ENCODE measurements around the gene ANKRD45.

The ANKRD45 gene

GRCh38 chr1:173561263-173561662, 108.4 kb downstream of the ANKRD45 start:
- DNase-seq (ENCODE audit: extremely low spot score), result no peak
- ChIA-PET CTCF (no interaction called here), POLR2A (no interaction called here)
- TF ChIP-seq L3MBTL2 (conservative IDR thresholded peaks at IDR 0.05) (no peak), FOXA1 (IDR thresholded peaks at IDR 0.05) (no peak), ELF4 (IDR thresholded peaks at IDR 0.05) (no peak), ZNF384 (IDR thresholded peaks at IDR 0.05) (no peak), LEF1 (IDR thresholded peaks at IDR 0.05; ENCODE audit: borderline replicate concordance) (no peak), SUZ12 (IDR thresholded peaks at IDR 0.05) (no peak), CTBP1 (IDR thresholded peaks at IDR 0.05; ENCODE audit: borderline replicate concordance) (no peak), ARNT (IDR thresholded peaks at IDR 0.05) (no peak), NFRKB (IDR thresholded peaks at IDR 0.05) (no peak), FOXK2 (IDR thresholded peaks at IDR 0.05) (no peak), BHLHE40 (IDR thresholded peaks at IDR 0.05; ENCODE audit: borderline replicate concordance) (no peak), TARDBP (IDR thresholded peaks at IDR 0.05) (no peak), FOXM1 (IDR thresholded peaks at IDR 0.05; ENCODE audit: borderline replicate concordance) (no peak), PKNOX1 (IDR thresholded peaks at IDR 0.05) (no peak), HDGF (IDR thresholded peaks at IDR 0.05; ENCODE audit: borderline replicate concordance) (no peak), SP1 (IDR thresholded peaks at IDR 0.05) (no peak)

- no peak for DNase-seq (ENCODE audit: extremely low spot score)
- CTCF ChIA-PET, result no interaction called here
- TF ChIP-seq SUZ12 (IDR thresholded peaks at IDR 0.05) (no peak), PKNOX1 (IDR thresholded peaks at IDR 0.05) (no peak), ARNT (IDR thresholded peaks at IDR 0.05) (no peak), ZNF384 (IDR thresholded peaks at IDR 0.05) (no peak), CTBP1 (IDR thresholded peaks at IDR 0.05; ENCODE audit: borderline replicate concordance) (no peak)
- POLR2A ChIA-PET, result no interaction called here
Measured at GRCh38 chr1:173560285-173560880, 109.3 kb downstream of the ANKRD45 start.
